ENCODE results near the gene CCNF.

- TF ChIP-seq CTCF (IDR thresholded peaks at IDR 0.05) (no peak), POLR2A (IDR thresholded peaks at IDR 0.05) (no peak)
These were observed 8.9 kb downstream of the CCNF start for GRCh38 chr16:2438121-2438520.

Data from thyroid gland (tissue), 4 donors.